HG03196 (cell line): Measurements from ENCODE around the gene BAHD1.
"Not testable (repeated sequence)": the region's sequence is repeated elsewhere in the genome, so short reads cannot be mapped to it uniquely, and the experiment has no call there.

Experiments used
- ATAC-seq: cut with Tn5 transposase; IDR thresholded peaks from one replicate; pipeline ENCODE4 v1.9.1; 2021; ENCODE audit not compliant: unreplicated experiment

BAHD1 gene

DNA sequence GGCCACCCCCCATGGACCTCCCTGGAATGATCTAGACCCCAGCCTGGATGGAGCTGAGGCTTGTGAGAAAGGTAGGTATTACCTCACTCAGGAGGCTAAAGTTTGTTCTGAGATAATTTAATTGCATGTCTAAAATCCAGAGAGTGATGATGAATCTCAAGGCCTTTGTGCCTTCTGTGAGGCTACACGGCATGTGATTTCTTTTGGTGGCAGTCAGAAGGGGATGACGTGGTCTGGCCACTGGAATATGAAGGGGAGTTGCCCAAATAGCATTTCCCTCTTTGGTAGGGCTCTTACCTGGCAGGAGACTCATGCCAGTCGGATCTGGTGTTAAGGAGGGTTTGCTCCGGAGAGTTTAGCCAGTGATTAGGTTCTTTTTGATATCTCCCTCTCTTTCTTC, 2.5 kb downstream of the BAHD1 start:
- ATAC-seq: no peak

- no peak for ATAC-seq
Observed at GRCh38 chr15:40443846-40444245, 3.1 kb downstream of the BAHD1 start.

GRCh38 chr15:40444736-40445135, 4.0 kb downstream of the BAHD1 start:
- no peak for ATAC-seq

- ATAC-seq: no peak
Observed at GRCh38 chr15:40445421-40445922, 4.7 kb downstream of the BAHD1 start.

GRCh38 chr15:40446144-40446543, 5.4 kb downstream of the BAHD1 start:
- ATAC-seq: no peak

DNA sequence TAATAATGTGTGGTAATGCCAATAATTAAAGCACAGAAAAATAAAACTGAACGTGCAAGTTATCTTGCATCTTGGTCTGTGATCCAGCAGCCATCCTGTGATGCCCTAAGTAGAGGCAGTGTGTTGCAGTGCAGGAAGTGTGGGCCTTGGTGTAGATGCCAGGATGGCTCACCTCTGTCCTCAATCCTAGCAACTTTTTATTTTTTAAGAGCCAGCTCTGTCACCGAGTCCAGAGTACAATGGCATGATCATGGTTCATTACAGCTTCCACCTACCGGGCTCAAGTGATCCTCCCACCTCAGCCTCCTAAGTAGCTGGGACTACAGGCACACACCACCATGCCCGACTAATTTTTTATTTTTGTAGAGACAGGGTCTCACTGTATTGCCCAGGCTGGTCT, 7.6 kb downstream of the BAHD1 start:
- ATAC-seq: no peak

DNA sequence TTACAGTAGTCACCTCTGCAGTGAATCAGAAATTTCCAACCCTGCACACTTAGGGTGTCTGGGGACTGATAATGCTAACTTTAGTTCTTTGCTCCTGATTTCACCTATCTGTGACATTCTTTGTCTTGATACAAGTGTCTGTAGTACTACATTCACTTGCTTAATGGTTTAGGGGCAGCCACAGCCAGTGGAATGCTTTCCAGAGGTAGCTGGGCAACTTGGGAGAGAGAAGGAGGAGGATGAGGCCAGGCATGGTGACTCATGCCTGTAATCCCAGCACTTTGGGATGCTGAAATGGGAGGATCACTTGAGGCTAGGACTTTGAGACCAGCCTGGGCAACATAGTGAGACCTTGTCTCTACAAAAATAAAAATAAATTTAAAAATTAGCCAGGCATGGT, 8.5 kb downstream of the BAHD1 start:
- no peak for ATAC-seq

- no peak for ATAC-seq
Observed at GRCh38 chr15:40450047-40450446, 9.3 kb downstream of the BAHD1 start.

DNA sequence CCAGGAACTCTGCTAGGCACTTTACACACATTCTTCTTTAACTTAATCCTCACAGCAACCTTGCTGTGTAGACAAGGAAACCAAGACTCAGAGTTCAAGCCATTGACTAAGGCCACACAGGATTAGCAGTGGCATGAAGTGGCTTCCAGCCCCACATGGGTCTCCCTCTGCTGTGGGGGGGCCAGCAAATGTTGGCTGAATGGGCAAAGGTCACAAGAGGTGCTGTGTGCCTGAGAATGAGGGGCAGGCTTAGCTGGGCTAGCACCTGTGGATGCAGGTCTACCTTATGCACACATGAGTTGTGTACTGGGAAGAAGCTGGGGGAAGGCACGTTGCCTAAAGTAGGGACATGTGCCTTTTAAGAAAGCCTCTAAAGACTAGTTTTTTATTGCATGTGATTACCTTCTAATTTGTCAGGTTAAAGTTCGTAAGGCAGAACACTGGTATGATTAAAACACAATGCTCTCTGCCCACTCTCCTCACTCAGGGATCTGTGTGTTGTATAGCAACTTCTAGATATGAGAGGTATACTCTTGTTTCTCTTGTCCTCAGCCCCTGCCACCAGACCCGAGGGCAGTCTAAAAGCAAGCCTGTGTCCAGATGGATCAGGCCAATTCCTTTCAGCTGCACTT, 10.9 kb downstream of the BAHD1 start:
- no peak for ATAC-seq

GRCh38 chr15:40452296-40453090, 11.7 kb downstream of the BAHD1 start:
- ATAC-seq: peak; percentile 51

DNA sequence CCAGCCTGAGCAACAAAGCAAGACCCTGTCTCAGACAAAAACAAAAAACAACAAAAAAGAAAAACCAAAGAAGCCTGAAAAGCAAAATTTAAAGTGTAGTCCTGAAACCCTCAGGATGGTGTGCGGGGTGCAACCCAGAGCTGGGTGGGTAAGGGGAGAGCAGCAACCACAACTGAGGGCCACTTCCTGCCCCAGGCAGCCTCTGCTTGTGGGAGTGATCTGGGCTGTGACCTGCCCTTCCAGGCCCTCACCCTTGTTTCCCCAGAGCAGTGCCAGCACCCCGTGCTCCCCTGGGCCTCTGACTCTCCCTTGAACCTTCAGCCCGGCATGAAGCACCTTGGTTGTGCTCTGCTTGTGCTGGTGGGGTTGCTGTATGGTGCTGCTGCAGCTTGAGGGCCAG, 13.2 kb downstream of the BAHD1 start:
- ATAC-seq: not testable (repeated sequence)

DNA sequence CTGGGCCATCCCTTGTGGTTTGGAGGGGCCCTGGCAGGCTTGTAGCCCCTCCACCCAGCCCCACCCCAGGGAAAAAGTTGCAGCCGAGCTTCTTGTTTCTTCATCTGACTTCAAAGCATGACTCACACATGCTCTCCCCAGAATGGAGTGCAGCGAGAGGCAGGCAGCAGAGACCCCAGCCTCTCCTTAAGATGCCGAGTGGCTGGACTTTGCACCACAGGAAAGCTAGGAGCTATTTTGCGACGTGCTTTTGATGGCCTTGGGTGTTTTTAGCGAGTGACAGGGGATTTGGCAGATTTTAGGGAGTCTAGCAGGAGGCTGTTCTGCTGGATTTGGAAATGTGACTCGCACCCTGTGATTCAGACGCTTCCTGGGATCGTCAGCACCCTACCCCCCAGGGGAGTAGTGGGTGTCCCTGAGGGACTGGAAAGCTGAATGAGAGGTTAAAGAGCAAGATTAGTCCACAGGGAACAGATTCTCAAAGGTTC, 14.2 kb downstream of the BAHD1 start:
- no peak for ATAC-seq

GRCh38 chr15:40456299-40456712, 15.6 kb downstream of the BAHD1 start:
- no peak for ATAC-seq

DNA sequence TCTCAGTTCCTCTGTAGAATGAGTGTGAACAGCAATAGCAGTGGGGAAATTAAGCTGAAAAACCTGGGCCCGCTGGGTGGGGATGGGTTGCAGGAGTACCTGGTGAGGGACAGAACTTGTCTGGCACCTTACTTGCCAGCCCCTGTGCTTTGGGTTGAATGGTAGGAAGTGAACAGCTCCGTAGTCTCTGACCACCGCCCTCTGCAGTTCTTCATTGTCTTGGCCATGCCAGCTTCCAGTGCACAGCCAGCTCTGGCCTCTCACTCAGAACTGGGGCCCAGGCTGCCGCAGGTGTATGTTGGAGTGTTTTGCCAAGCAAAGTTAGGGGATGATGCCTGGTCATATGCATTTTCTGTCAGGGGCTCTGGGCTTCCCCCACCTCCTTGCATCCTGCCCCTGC, 16.0 kb downstream of the BAHD1 start:
- ATAC-seq: no peak

DNA sequence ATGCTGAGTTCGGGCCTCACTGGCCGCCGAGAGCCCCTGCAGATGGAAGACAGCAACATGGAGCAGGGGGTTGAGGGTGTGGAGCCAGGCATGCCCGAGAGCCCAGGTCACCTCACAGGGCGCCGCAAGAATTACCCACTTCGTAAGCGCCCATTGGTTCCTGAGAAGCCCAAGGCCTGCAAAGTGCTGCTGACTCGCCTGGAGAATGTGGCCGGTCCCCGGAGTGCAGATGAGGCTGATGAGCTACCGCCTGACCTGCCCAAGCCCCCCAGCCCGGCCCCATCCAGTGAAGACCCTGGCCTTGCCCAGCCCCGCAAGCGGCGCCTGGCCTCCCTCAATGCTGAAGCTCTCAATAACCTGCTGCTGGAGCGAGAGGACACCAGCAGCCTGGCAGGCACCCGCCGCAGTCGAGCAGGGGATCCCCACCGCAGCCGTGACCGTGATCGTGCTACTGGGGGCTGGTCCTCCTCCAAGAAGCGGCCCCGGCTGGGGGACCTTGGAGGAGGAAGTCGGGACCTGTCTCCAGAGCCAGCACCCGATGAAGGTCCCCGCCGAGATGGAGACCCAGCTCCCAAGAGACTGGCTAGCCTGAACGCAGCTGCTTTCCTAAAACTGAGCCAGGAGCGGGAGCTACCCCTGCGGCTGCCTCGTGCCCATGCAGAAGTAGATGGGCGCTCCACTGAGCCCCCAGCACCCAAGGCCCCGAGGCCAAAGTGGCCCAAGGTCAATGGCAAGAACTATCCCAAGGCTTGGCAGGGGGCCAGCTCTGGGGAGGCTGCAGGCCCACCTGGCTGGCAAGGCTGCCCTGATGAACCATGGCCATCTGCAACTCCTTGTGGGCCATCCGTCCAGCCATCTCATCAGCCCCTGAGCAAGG, 18.0 kb downstream of the BAHD1 start:
- ATAC-seq: no peak

DNA sequence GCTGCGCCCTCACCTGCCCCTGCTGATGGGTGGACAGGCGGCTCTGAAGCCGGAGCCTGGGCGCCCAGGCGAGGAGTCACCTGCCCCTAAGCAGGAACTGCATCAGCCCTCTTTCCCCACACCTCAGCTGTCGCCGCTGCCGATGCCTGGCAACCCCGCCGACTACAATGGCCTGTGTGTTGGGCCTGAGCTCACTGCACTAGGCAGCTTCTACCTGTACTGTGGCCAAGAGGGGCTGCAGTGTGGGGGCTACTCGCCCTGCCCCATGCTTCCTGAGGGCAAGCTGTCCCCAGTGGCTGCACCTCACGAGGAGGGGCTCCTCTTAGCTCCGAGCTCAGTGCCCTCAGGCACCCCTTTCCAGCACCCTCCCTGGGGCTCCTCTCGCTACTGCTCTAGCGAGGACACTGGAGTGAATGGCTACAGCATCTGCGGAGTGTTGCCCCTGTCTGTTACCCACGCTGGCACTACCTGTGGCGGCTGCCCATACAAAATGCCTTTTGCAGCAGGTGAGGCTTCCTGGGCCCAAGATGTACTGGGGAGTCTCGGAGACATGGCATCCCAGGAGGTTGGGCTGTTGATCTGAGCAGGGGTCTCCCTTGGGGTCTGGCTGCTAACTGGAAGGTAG, 18.8 kb downstream of the BAHD1 start:
- ATAC-seq: no peak

- ATAC-seq: no peak
Observed at GRCh38 chr15:40460404-40460803, 19.7 kb downstream of the BAHD1 start.

GRCh38 chr15:40461958-40462357, 21.2 kb downstream of the BAHD1 start:
- no peak for ATAC-seq

- ATAC-seq: no peak
Observed at GRCh38 chr15:40463279-40463678, 22.5 kb downstream of the BAHD1 start.

DNA sequence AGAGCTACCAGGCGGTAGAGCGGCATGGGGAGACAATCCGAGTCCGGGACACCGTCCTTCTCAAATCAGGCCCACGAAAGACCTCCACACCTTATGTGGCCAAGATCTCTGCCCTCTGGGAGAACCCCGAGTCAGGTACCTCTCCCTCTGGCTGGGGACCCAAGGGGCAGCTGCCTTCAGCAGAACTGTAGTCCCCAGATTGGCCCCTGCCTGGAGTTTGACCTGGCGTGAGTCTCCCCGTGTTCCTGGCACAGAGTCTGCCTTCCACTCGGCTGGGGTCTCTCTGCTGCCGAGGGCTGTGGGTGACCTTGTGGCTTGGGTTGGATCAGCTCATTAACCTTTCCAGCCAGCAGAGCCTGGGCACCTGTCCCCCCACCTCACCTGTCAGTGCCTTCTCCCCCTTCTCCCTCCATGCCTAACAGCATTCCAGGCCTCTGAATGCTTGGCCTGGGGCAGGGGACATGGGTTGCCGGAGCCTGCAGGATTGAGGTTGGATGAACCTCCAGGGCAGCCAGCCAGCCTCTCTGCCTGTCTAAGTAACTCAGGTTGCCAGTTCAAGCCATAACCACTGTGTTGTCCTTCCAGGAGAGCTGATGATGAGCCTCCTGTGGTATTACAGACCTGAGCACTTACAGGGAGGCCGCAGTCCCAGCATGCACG, 23.3 kb downstream of the BAHD1 start:
- ATAC-seq: no peak
